Naive B cell (primary cell): ENCODE results near the gene PRRC2B. TPM values are rescaled to one million over a fixed set of nuclear protein-coding genes. Genes with fewer than 3 reads are reported as not detected.

Source experiments
- ATAC-seq, 2 donors: fragments of 150-1000 bp; cut with Tn5 transposase; 2 replicates each; pipeline ENCODE4 v1.10.0; 2021; ENCODE audit warnings: low read depth in 2 of 2, mild to moderate bottlenecking in 2 of 2, moderate library complexity in 2 of 2
- DNase-seq: peaks from one replicate; pipeline ENCODE4 v3.0.0; 2022
- H3K27ac Mint-ChIP-seq, 6 donors: one replicate each; pipeline ENCODE4 v1.8.0; 2020 to 2022; ENCODE audit warnings: mild to moderate bottlenecking in 6 of 6, mixed read lengths in 6 of 6, moderate library complexity in 5 of 6, inconsistent platforms in 2 of 6
- H3K27me3 Mint-ChIP-seq, 3 donors: one replicate each; pipeline ENCODE4 v1.8.0; 2021 to 2022; ENCODE audit warnings: mixed read lengths in 3 of 3, mild to moderate bottlenecking in 1 of 3
- H3K36me3 Mint-ChIP-seq, 2 donors: one replicate each; pipeline ENCODE4 v1.8.0; 2020 to 2022; ENCODE audit warnings: mixed read lengths in 2 of 2, inconsistent platforms in 1 of 2, mild to moderate bottlenecking in 1 of 2
- H3K4me1 Mint-ChIP-seq, 3 donors: one replicate each; pipeline ENCODE4 v1.8.0; 2020 to 2022; ENCODE audit warnings: mixed read lengths in 3 of 3, inconsistent platforms in 1 of 3, mild to moderate bottlenecking in 1 of 3, moderate library complexity in 1 of 3
- H3K4me3 Mint-ChIP-seq, 8 donors: one replicate each; pipeline ENCODE4 v1.8.0; 2020 to 2022; ENCODE audit warnings: mild to moderate bottlenecking in 8 of 8, mixed read lengths in 8 of 8, moderate library complexity in 8 of 8, inconsistent platforms in 2 of 8
- H3K9me3 Mint-ChIP-seq, 7 donors: one replicate each; pipeline ENCODE4 v1.8.0; 2020 to 2022; ENCODE audit warnings: mixed read lengths in 7 of 7, mild to moderate bottlenecking in 5 of 7, inconsistent platforms in 2 of 7, moderate library complexity in 1 of 7
- polyA plus RNA-seq, 6 donors: library from polyadenylated mRNA; unstranded; fragments of 300-500 nt; fragmentation: Illumina TruSeq; gene quantifications; one replicate each; pipeline ENCODE4 v1.2.3, GENCODE V29; 2021; ENCODE audit warnings: low read depth in 6 of 6

The PRRC2B gene
- polyA plus RNA-seq, 6 donors from 2014 or later: 6.9 to 52.8 (median 15.4) TPM

- Mint-ChIP-seq H3K36me3 (peaks cover 0 to 10% of the 10 kb centered on the region in 2 donors), H3K4me1 (no peaks in the 10 kb centered on the region), H3K9me3 (no peaks in the 10 kb centered on the region), H3K4me3 (no peak overlapping the region), H3K27me3 (no peaks in the 10 kb centered on the region), H3K27ac (peak overlapping the region in 1 of 6 donors; percentile 37)
- no peak for DNase-seq
- ATAC-seq: no peak
Measured at GRCh38 chr9:131520503-131520902, 126.6 kb downstream of the PRRC2B start.

GRCh38 chr9:131521203-131521602 is 127.3 kb downstream of the PRRC2B start:
- no peak for ATAC-seq
- H3K27me3 Mint-ChIP-seq: no peaks in the 10 kb centered on the region
- H3K9me3 Mint-ChIP-seq: no peaks in the 10 kb centered on the region
- H3K4me1 Mint-ChIP-seq: peaks cover 0 to 1% (median 0%) of the 10 kb centered on the region in 3 donors
- H3K36me3 Mint-ChIP-seq: peaks cover 0 to 10% of the 10 kb centered on the region in 2 donors
- no peak overlapping the region for H3K4me3 Mint-ChIP-seq
- H3K27ac Mint-ChIP-seq: no peak overlapping the region
- no peak for DNase-seq

GRCh38 chr9:131521822-131522221 is 127.9 kb downstream of the PRRC2B start:
- peaks cover 0 to 10% of the 10 kb centered on the region in 2 donors for H3K36me3 Mint-ChIP-seq
- H3K27ac Mint-ChIP-seq: no peak overlapping the region
- H3K4me1 Mint-ChIP-seq: peaks cover 0 to 3% (median 0%) of the 10 kb centered on the region in 3 donors
- DNase-seq (no peak), ATAC-seq (no peak)
- no peak overlapping the region for H3K4me3 Mint-ChIP-seq
- no peaks in the 10 kb centered on the region for H3K27me3 Mint-ChIP-seq
- no peaks in the 10 kb centered on the region for H3K9me3 Mint-ChIP-seq

DNA sequence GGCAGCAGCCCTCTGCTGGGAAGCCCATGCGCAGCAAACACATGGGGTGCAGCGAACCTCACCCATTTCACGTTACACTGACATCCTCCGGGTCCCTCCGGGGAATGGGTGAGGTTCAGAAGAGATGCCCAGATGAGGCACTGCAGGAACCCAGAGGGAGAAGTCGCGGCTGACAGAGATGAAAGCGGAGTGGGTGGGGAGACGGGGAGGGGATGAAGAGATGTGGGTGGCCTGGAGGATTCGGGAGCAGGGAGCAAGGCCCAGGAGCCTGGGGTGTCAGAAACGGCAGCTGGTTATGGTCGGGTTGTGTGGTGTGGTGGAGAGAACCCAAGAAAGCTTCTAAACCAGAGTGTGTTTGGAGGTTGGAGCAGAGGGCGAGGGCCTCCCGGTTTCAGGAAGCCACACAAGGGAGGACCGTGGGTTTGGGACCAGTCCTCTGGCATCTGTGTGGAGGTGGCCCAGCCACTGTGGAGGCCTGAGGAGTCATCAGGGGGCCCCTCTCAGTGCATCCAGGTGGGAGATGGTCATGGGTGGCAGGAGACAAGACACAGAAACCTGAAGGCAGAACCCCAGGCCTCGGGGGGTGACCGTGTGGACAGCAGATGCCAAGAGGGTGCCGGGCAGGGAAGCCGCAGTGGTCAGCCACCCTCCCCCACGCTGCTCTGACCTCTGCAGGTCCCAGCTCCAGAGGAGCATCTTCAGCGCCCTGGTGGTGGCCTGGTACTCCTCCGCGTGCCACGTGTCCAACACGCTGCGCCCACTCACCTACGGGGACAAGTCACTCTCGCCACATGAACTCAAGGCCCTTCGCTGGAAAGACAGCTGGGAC is 128.6 kb downstream of the PRRC2B start:
- H3K4me3 Mint-ChIP-seq: no peak overlapping the region
- no peak overlapping the region for H3K27ac Mint-ChIP-seq
- H3K9me3 Mint-ChIP-seq: no peaks in the 10 kb centered on the region
- DNase-seq (no peak), ATAC-seq (no peak)
- H3K27me3 Mint-ChIP-seq: no peaks in the 10 kb centered on the region
- peaks cover 0 to 10% of the 10 kb centered on the region in 2 donors for H3K36me3 Mint-ChIP-seq
- H3K4me1 Mint-ChIP-seq: peaks cover 0 to 3% (median 0%) of the 10 kb centered on the region in 3 donors

- Mint-ChIP-seq H3K4me1 (peaks cover 0 to 5% (median under 1%) of the 10 kb centered on the region in 3 donors), H3K27ac (no peak overlapping the region), H3K27me3 (no peaks in the 10 kb centered on the region), H3K36me3 (peaks cover 0 to 10% of the 10 kb centered on the region in 2 donors), H3K4me3 (no peak overlapping the region), H3K9me3 (no peaks in the 10 kb centered on the region)
- ATAC-seq: no peak
- DNase-seq: no peak
Measured at GRCh38 chr9:131523086-131523388, 129.2 kb downstream of the PRRC2B start.

DNA sequence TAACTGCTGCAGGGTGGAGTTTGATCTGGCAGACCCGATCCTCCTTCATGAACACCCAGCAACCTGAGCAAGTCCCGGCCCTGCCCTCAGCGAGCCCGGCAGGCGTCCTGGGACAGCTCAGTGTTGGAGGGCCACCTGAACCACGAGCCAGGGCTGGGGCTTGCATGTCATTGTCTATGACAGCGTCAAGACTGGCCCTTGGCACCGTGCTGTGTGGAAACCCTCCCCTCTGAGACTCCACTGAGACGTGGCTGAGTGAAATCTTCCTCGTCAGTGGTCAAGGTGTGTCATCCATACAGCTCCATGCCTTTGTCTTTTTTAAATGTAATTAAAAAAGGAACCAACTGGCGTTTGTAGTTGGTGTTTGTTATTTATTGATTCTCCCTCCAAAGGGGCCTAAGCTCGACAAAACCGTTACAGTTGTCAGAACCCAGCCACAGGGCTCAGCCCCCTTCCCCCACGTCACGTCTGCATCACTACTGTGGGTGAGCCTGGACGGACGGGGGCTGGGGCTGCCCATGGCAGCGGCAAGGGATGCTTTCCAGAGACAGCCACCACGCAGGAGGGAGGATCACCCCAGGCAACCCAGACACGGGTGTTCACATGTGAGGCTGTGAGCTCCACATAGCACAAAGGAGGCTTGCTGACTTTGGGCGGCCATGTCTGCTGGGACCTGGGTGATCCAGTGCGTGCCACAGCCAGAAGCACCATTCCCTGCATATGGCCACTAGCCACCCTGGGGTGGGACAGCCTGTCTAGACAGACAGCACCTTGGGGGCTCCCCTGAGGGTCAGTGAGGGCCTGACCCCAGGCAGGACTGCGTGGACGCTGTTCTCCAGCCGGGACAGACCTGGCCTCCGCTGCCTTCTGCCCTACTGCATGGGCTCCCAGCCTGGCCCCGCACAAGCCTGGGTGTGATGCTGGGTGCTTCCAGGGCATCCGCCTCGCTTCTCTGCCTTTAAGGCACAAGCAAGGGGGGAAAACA is 129.9 kb downstream of the PRRC2B start:
- peaks cover 0 to 12% (median 5%) of the 10 kb centered on the region in 3 donors for H3K4me1 Mint-ChIP-seq
- no peaks in the 10 kb centered on the region for H3K9me3 Mint-ChIP-seq
- no peak for DNase-seq
- ATAC-seq: no peak
- peaks cover 0 to 10% of the 10 kb centered on the region in 2 donors for H3K36me3 Mint-ChIP-seq
- peak overlapping the region in 2 of 6 donors; percentile 14 to 18 for H3K27ac Mint-ChIP-seq
- H3K27me3 Mint-ChIP-seq: no peaks in the 10 kb centered on the region
- peak overlapping the region in 1 of 8 donors; percentile 27 for H3K4me3 Mint-ChIP-seq

GRCh38 chr9:131524665-131525315 is 130.9 kb downstream of the PRRC2B start:
- no peak for ATAC-seq
- no peaks in the 10 kb centered on the region for H3K27me3 Mint-ChIP-seq
- peaks cover 3 to 17% (median 7%) of the 10 kb centered on the region in 3 donors for H3K4me1 Mint-ChIP-seq
- H3K27ac Mint-ChIP-seq: peak overlapping the region in 1 of 6 donors; percentile 18
- no peaks in the 10 kb centered on the region for H3K9me3 Mint-ChIP-seq
- no peak for DNase-seq
- H3K4me3 Mint-ChIP-seq: peak overlapping the region in 2 of 8 donors; percentile 27 to 52
- peaks cover 0 to 10% of the 10 kb centered on the region in 2 donors for H3K36me3 Mint-ChIP-seq

GRCh38 chr9:131525643-131526565 is 132.0 kb downstream of the PRRC2B start:
- Mint-ChIP-seq H3K36me3 (peaks cover 0 to 10% of the 10 kb centered on the region in 2 donors), H3K9me3 (no peaks in the 10 kb centered on the region), H3K4me1 (peaks cover 6 to 24% (median 10%) of the 10 kb centered on the region in 3 donors), H3K27ac (peak overlapping the region in 1 of 6 donors; percentile 89), H3K4me3 (peak overlapping the region in 1 of 8 donors; percentile 80), H3K27me3 (no peaks in the 10 kb centered on the region)
- ATAC-seq (no peak), DNase-seq (no peak)

DNA sequence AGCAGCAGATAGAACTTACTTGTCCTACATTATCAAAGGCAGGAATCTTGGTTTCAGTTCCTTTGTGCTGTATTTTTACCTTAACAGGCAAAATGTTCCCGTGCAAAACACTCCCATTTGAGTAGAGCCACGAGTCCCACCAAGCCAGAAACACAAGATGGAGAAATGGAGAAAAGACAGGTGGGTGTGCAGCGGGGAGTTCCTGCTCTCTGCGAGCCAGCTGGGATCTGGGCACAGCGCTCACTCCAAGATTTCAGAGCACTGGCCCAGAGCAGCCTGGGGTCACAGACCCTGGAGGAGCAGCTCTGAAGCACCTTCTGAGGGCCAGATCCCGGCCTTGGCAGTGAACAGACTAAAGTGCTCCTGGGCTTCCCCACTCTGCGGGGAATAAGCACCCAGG is 134.3 kb downstream of the PRRC2B start:
- peaks cover 6 to 24% (median 15%) of the 10 kb centered on the region in 3 donors for H3K4me1 Mint-ChIP-seq
- no peaks in the 10 kb centered on the region for H3K9me3 Mint-ChIP-seq
- peak overlapping the region in 1 of 6 donors; percentile 16 for H3K27ac Mint-ChIP-seq
- ATAC-seq (no peak), DNase-seq (no peak)
- no peaks in the 10 kb centered on the region for H3K27me3 Mint-ChIP-seq
- no peaks in the 10 kb centered on the region for H3K36me3 Mint-ChIP-seq
- peak overlapping the region in 7 of 8 donors; percentile 44 to 77 (median 61) for H3K4me3 Mint-ChIP-seq

- H3K4me3 Mint-ChIP-seq: peak overlapping the region in 5 of 8 donors; percentile 61 to 78 (median 74)
- DNase-seq: no peak
- H3K4me1 Mint-ChIP-seq: peaks cover 8 to 29% (median 15%) of the 10 kb centered on the region in 3 donors
- no peak for ATAC-seq
- no peaks in the 10 kb centered on the region for H3K27me3 Mint-ChIP-seq
- H3K36me3 Mint-ChIP-seq: no peaks in the 10 kb centered on the region
- H3K27ac Mint-ChIP-seq: peak overlapping the region in 3 of 6 donors; percentile 27 to 69 (median 44)
- H3K9me3 Mint-ChIP-seq: no peaks in the 10 kb centered on the region
Measured at GRCh38 chr9:131528886-131529505, 135.1 kb downstream of the PRRC2B start.

GRCh38 chr9:131529597-131530545 is 136.0 kb downstream of the PRRC2B start:
- Mint-ChIP-seq H3K36me3 (no peaks in the 10 kb centered on the region), H3K27ac (peak overlapping the region in 2 of 6 donors; percentile 59 to 69), H3K27me3 (no peaks in the 10 kb centered on the region), H3K9me3 (no peaks in the 10 kb centered on the region), H3K4me3 (peak overlapping the region; percentile 73 to 90 (median 78)), H3K4me1 (peaks cover 16 to 37% (median 20%) of the 10 kb centered on the region in 3 donors)
- no peak for DNase-seq
- ATAC-seq: no peak
